PC-9 (cell line): ENCODE data around the gene PHACTR1. TPM values are rescaled to one million over a fixed set of nuclear protein-coding genes. Genes with fewer than 3 reads are reported as not detected.

Experiments used
- BruUV-seq: library from RNA; stranded (reverse); fragments of 400-500 nt; replicated peaks from 2 replicates; lab custom pipeline; 2021; lab: Mats Ljungman, UMichigan
- CTCF ChIA-PET: fragments of 300-600 bp; sonication (Branson Sonifier 250); formaldehyde crosslinking; loops from one replicate; lab custom pipeline; 2022; ENCODE audit warnings: antibody characterized with exemption; lab: Charles Lee
- POLR2A ChIA-PET: fragments of 300-600 bp; sonication (Branson Sonifier 250); formaldehyde crosslinking; loops from one replicate; lab custom pipeline; 2022; ENCODE audit warnings: antibody characterized with exemption; ENCODE audit not compliant: unreplicated experiment; lab: Charles Lee
- DNase-seq, 2 experiments: peaks; one replicate each; pipeline versions ENCODE4 v3.0.0 to v3.0.0-alpha.2; 2015 to 2022; ENCODE audit warnings: mixed read lengths in 1 of 2
- H2AFZ ChIP-seq: fragments of 200-600 bp; sonication (generic); 2 replicates; pipeline ENCODE4 v1.8.1; 2017; ENCODE audit warnings: antibody characterized with exemption
- H3F3A ChIP-seq: fragments of 200-600 bp; sonication (generic); 2 replicates; pipeline ENCODE4 v1.8.1; 2017; ENCODE audit warnings: antibody characterized with exemption, mild to moderate bottlenecking, low read depth; ENCODE audit not compliant: insufficient read depth
- H3K27ac ChIP-seq: fragments of 200-600 bp; sonication (generic); 2 replicates; pipeline ENCODE4 v1.6.1; 2016; ENCODE audit warnings: mixed run types
- H3K27me3 ChIP-seq: fragments of 200-600 bp; sonication (generic); 2 replicates; pipeline ENCODE4 v1.6.1; 2016; ENCODE audit warnings: low read depth, mixed run types; ENCODE audit not compliant: insufficient read depth
- H3K36me3 ChIP-seq: fragments of 200-600 bp; sonication (generic); 2 replicates; pipeline ENCODE4 v1.6.1; 2016; ENCODE audit warnings: low read depth, mixed run types
- H3K4me1 ChIP-seq: fragments of 200-600 bp; sonication (generic); replicated peaks from 2 replicates; pipeline ENCODE4 v1.6.1; 2016; ENCODE audit warnings: mixed run types; ENCODE audit not compliant: insufficient read depth
- H3K4me2 ChIP-seq: fragments of 200-600 bp; sonication (generic); 2 replicates; pipeline ENCODE4 v1.6.1; 2017; ENCODE audit warnings: mixed run types
- H3K4me3 ChIP-seq: fragments of 200-600 bp; sonication (generic); 2 replicates; pipeline ENCODE4 v1.6.1; 2016; ENCODE audit warnings: mixed run types
- H3K79me2 ChIP-seq: fragments of 200-600 bp; sonication (generic); 2 replicates; pipeline ENCODE4 v1.6.1; 2017; ENCODE audit warnings: low read depth, mixed run types
- H3K9me2 ChIP-seq: fragments of 200-600 bp; sonication (generic); 2 replicates; pipeline ENCODE4 v1.8.1; 2017; ENCODE audit warnings: mild to moderate bottlenecking; ENCODE audit not compliant: insufficient read depth
- H3K9me3 ChIP-seq: fragments of 200-600 bp; sonication (generic); 2 replicates; pipeline ENCODE4 v1.8.1; 2016; ENCODE audit warnings: low read depth; ENCODE audit not compliant: insufficient read depth
- H4K20me1 ChIP-seq: fragments of 200-600 bp; sonication (generic); 2 replicates; pipeline ENCODE4 v1.8.1; 2017; ENCODE audit not compliant: insufficient read depth
- CTCF ChIP-seq: fragments of 200-600 bp; sonication (generic); conservative IDR thresholded peaks from 2 replicates; pipeline ENCODE4 v1.6.1; 2017; ENCODE audit warnings: mixed run types, antibody characterized with exemption, mild to moderate bottlenecking, moderate library complexity
- EZH2 ChIP-seq: fragments of 200-600 bp; sonication (generic); IDR thresholded peaks from 2 replicates; pipeline ENCODE4 v1.8.0; 2017; ENCODE audit warnings: antibody characterized with exemption, low read depth
- intact Hi-C: fragments of 100-400 bp; cut with micrococcal nuclease; formaldehyde crosslinking; loops from one replicate; pipeline ENCODE4 v1.10.0; 2022; ENCODE audit not compliant: unreplicated experiment
- total RNA-seq: library from RNA; stranded (reverse); gene quantifications from 2 replicates; pipeline ENCODE4 v1.2.3, GENCODE V29; 2021

PHACTR1 gene
- total RNA-seq, 1 experiment from 2014 or later, result not detected

GRCh38 chr6:13256266-13257001 is 539.9 kb downstream of the PHACTR1 start:
- no peaks in the 10 kb centered on the region for H3K4me1 ChIP-seq
- H3K9me2 ChIP-seq, result no peaks in the 10 kb centered on the region
- no peak overlapping the region for H3K27ac ChIP-seq
- H3K27me3 ChIP-seq, result peaks cover 19% of the 10 kb centered on the region
- POLR2A ChIA-PET, result no interaction called here
- H3K4me2 ChIP-seq, result no peak overlapping the region
- no TSS peak for BruUV-seq
- H4K20me1 ChIP-seq, result no peaks in the 10 kb centered on the region
- H2AFZ ChIP-seq, result no peak overlapping the region
- TF ChIP-seq EZH2, result no peak
- no peak for TF ChIP-seq CTCF
- DNase-seq, result no peak
- CTCF ChIA-PET, result no interaction called here
- no peak overlapping the region for H3K4me3 ChIP-seq
- H3K9me3 ChIP-seq, result no peaks in the 10 kb centered on the region
- H3F3A ChIP-seq, result no peaks in the 10 kb centered on the region
- no peaks in the 10 kb centered on the region for H3K79me2 ChIP-seq
- intact Hi-C loops, result no loop called here
- H3K36me3 ChIP-seq, result no peaks in the 10 kb centered on the region

- no peaks in the 10 kb centered on the region for H3K36me3 ChIP-seq
- H3K9me3 ChIP-seq, result no peaks in the 10 kb centered on the region
- H3K79me2 ChIP-seq, result no peaks in the 10 kb centered on the region
- TF ChIP-seq EZH2, result no peak
- no peak for TF ChIP-seq CTCF
- BruUV-seq, result no TSS peak
- no peak overlapping the region for H3K4me3 ChIP-seq
- no peak for DNase-seq
- H2AFZ ChIP-seq, result no peak overlapping the region
- no peaks in the 10 kb centered on the region for H4K20me1 ChIP-seq
- H3K27ac ChIP-seq, result no peak overlapping the region
- H3F3A ChIP-seq, result no peaks in the 10 kb centered on the region
- no peaks in the 10 kb centered on the region for H3K4me1 ChIP-seq
- ChIA-PET CTCF (no interaction called here), POLR2A (no interaction called here)
- H3K9me2 ChIP-seq, result no peaks in the 10 kb centered on the region
- no peak overlapping the region for H3K4me2 ChIP-seq
- intact Hi-C loops, result no loop called here
- 0 out of 2 replicates have a peak, but pooled peaks cover 3% of the 10 kb centered on the region for H3K27me3 ChIP-seq
These were observed 542.8 kb downstream of the PHACTR1 start for GRCh38 chr6:13259393-13259792.

- Histone ChIP-seq H3K4me2 (no peak overlapping the region), H4K20me1 (no peaks in the 10 kb centered on the region), H3F3A (no peaks in the 10 kb centered on the region), H3K36me3 (no peaks in the 10 kb centered on the region), H3K9me2 (no peaks in the 10 kb centered on the region), H2AFZ (no peak overlapping the region), H3K4me1 (no peaks in the 10 kb centered on the region), H3K79me2 (no peaks in the 10 kb centered on the region), H3K27me3 (0 out of 2 replicates have a peak, but pooled peaks cover 3% of the 10 kb centered on the region), H3K4me3 (no peak overlapping the region), H3K27ac (no peak overlapping the region), H3K9me3 (no peaks in the 10 kb centered on the region)
- no TSS peak for BruUV-seq
- DNase-seq, result no peak
- TF ChIP-seq EZH2 (no peak), CTCF (no peak)
- POLR2A ChIA-PET, result no interaction called here
- CTCF ChIA-PET, result no interaction called here
- intact Hi-C loops, result no loop called here
These were observed 543.6 kb downstream of the PHACTR1 start for GRCh38 chr6:13260101-13260598.
